Sigmoid colon (tissue), 7 donors: ENCODE data around the gene EDRF1. TPM values are rescaled to one million over a fixed set of nuclear protein-coding genes. Genes with fewer than 3 reads are reported as not detected.

Experiments
- DNase-seq: peaks from one replicate; pipeline ENCODE4 v3.0.0-alpha.2; 2019
- H3K27ac ChIP-seq, 4 donors: fragments of 200-600 bp; sonication (generic); one replicate each; pipeline ENCODE4 v1.5.1; 2016 to 2019; ENCODE audit warnings: mild to moderate bottlenecking in 1 of 4
- H3K27me3 ChIP-seq, 3 donors: fragments of 200-600 bp; sonication (generic); one replicate each; pipeline ENCODE4 v1.5.1; 2019; ENCODE audit warnings: mild to moderate bottlenecking in 1 of 3
- H3K36me3 ChIP-seq, 4 donors: fragments of 200-600 bp; sonication (generic); one replicate each; pipeline ENCODE4 v1.5.1; 2016 to 2019
- H3K4me1 ChIP-seq, 4 donors: fragments of 200-600 bp; sonication (generic); one replicate each; pipeline ENCODE4 v1.5.1; 2017 to 2019
- H3K4me3 ChIP-seq, 4 donors: fragments of 200-600 bp; sonication (generic); one replicate each; pipeline ENCODE4 v1.5.1; 2017 to 2019; ENCODE audit warnings: mild to moderate bottlenecking in 2 of 4, moderate library complexity in 1 of 4
- H3K9me3 ChIP-seq, 4 donors: fragments of 200-600 bp in 3 of 4; sonication (generic) in 3 of 4; one replicate each; pipeline versions ENCODE4 v1.5.1 to v1.6.1; 2013 to 2019
- EP300 ChIP-seq, 4 donors: sonication (generic); formaldehyde crosslinking; IDR thresholded peaks; one replicate each; pipeline ENCODE4 v1.6.1; 2017; ENCODE audit warnings: antibody characterized with exemption in 4 of 4
- POLR2A ChIP-seq, 2 donors: fragments of 450-650 bp; IDR thresholded peaks; one replicate each; pipeline ENCODE4 v1.6.1; 2016; ENCODE audit warnings: antibody characterized with exemption in 2 of 2, mild to moderate bottlenecking in 2 of 2, moderate library complexity in 2 of 2
- POLR2AphosphoS5 ChIP-seq, 4 donors: sonication (generic); formaldehyde crosslinking; IDR thresholded peaks; one replicate each; pipeline ENCODE4 v1.6.1; 2017; ENCODE audit warnings: antibody characterized with exemption in 4 of 4
- WGBS, 2 donors: extraction: QIAGEN DNeasy Blood & Tissue Kit; methylation state at CpG; one replicate each; pipeline ENCODE4 v1.1.7; 2013; 5-methylcytosine and 5-hydroxymethylcytosine counted together
- intact Hi-C: fragments of 100-400 bp; cut with DNase I; formaldehyde crosslinking; loops from one replicate; pipeline ENCODE4 v1.15.1; 2023
- polyA plus RNA-seq, 3 donors: library from polyadenylated mRNA; stranded (reverse); fragments of 200-250 nt; gene quantifications; one replicate each; pipeline ENCODE4 v1.2.3, GENCODE V29; 2013
- total RNA-seq, 4 donors: library from RNA; depleted of rRNA; stranded (reverse); fragments of >200 nt; gene quantifications; one replicate each; pipeline ENCODE4 v1.1.0, GENCODE V29; 2016
- TF ChIP-seq, protein P1 (sequence below), 4 experiments: fragments of 450-650 bp in 3 of 4; fragments of 200-600 bp in 1 of 4; IDR thresholded peaks; one replicate each; pipeline ENCODE4 v1.5.1; 2016 to 2019; ENCODE audit warnings: antibody characterized with exemption in 4 of 4, mild to moderate bottlenecking in 3 of 4, moderate library complexity in 2 of 4
- donor health status: healthy with polysubstance abuse.
- donor health status: Bipolar disorder and iron deficiency.
- donor health status: healthy.

Gene EDRF1
- total and polyA plus RNA-seq, 7 donors, result 3.7 to 20.8 (median 16.1) TPM

DNA sequence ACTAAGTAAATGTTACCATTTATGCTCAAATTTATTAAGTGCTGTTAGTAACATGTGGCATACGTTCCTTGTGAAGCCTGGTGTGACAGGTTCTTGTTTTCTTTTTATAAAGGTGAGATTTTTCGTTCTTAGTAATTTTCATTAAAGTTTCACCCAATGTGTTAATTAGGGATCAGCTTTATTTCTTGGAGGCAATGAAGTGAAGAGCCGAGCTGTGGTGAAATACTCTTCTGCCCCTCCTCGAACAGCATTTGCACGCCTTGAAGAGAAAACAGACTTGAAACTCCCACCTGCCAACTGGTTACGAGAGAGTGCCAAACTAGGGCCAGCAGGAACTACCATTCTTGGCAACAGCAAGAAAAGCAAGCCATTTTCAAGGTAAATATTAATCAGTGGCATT is 1.5 kb downstream of the EDRF1 start:
- 85 to 88% methylated on average over 6 of the region's 6 CpGs for WGBS, 2 donors
- H3K4me1 ChIP-seq, result peaks cover 0 to 21% (median 17%) of the 10 kb centered on the region in 4 donors
- no peak overlapping the region for H3K4me3 ChIP-seq
- no peak overlapping the region for H3K27ac ChIP-seq
- no peaks in the 10 kb centered on the region for H3K9me3 ChIP-seq
- H3K36me3 ChIP-seq, result peaks cover 0 to 47% (median 27%) of the 10 kb centered on the region in 4 donors
- intact Hi-C loops, result loop anchor here (5.0 kb wide), 1 partner anchor 101 kb away; the partner anchor contains the start of genes BCCIP and UROS
- TF ChIP-seq, protein P1, sequence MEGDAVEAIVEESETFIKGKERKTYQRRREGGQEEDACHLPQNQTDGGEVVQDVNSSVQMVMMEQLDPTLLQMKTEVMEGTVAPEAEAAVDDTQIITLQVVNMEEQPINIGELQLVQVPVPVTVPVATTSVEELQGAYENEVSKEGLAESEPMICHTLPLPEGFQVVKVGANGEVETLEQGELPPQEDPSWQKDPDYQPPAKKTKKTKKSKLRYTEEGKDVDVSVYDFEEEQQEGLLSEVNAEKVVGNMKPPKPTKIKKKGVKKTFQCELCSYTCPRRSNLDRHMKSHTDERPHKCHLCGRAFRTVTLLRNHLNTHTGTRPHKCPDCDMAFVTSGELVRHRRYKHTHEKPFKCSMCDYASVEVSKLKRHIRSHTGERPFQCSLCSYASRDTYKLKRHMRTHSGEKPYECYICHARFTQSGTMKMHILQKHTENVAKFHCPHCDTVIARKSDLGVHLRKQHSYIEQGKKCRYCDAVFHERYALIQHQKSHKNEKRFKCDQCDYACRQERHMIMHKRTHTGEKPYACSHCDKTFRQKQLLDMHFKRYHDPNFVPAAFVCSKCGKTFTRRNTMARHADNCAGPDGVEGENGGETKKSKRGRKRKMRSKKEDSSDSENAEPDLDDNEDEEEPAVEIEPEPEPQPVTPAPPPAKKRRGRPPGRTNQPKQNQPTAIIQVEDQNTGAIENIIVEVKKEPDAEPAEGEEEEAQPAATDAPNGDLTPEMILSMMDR (IDR thresholded peaks at IDR 0.05), result no peak
- TF ChIP-seq POLR2AphosphoS5 (IDR thresholded peaks at IDR 0.05), result no peak
- TF ChIP-seq POLR2A (IDR thresholded peaks at IDR 0.05), result no peak
- TF ChIP-seq EP300 (IDR thresholded peaks at IDR 0.05), result no peak
- H3K27me3 ChIP-seq, result no peaks in the 10 kb centered on the region
- no peak for DNase-seq

DNA sequence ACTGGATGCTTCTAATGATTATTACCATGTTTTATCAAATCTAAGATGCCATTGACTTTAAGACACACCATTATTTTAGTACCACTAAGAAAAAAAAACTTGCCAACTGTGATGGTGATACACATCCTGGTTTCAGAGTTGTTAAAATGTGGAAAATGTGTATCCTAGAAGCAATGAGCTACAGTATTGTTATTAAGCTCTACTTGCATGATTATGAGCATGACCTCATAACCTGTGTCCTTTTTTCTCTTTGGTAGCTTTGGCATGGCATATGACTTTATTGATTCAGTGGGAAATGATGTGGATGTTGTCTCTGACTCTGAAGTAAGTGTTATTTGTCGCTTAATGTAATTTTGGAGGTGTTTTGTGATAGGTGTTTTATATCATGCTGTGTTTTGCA is 3.3 kb downstream of the EDRF1 start:
- TF ChIP-seq POLR2A (IDR thresholded peaks at IDR 0.05), result no peak
- TF ChIP-seq, protein P1 (IDR thresholded peaks at IDR 0.05), result no peak
- DNase-seq, result no peak
- no peaks in the 10 kb centered on the region for H3K27me3 ChIP-seq
- whole genome bisulfite sequencing, 2 donors, result 96 to 97% methylated on average over 1 of the region's 1 CpG
- H3K27ac ChIP-seq, result no peak overlapping the region
- no peak overlapping the region for H3K4me3 ChIP-seq
- H3K4me1 ChIP-seq, result peaks cover 0 to 21% (median 17%) of the 10 kb centered on the region in 4 donors
- no peaks in the 10 kb centered on the region for H3K9me3 ChIP-seq
- peaks cover 17 to 65% (median 39%) of the 10 kb centered on the region in 4 donors for H3K36me3 ChIP-seq
- intact Hi-C loops, result loop anchor here (5.0 kb wide), 1 partner anchor 99 kb away; the partner anchor contains the start of genes BCCIP and UROS

- DNase-seq, result no peak
- WGBS, 2 donors, result 28 to 78% methylated on average over 7 of the region's 7 CpGs
- TF ChIP-seq POLR2A (IDR thresholded peaks at IDR 0.05), result no peak
- no peak for TF ChIP-seq POLR2AphosphoS5 (IDR thresholded peaks at IDR 0.05)
- TF ChIP-seq, protein P1 (IDR thresholded peaks at IDR 0.05), result no peak
- no peak for TF ChIP-seq EP300 (IDR thresholded peaks at IDR 0.05)
- no peak overlapping the region for H3K27ac ChIP-seq
- H3K4me3 ChIP-seq, result no peak overlapping the region
- peaks cover 22 to 100% (median 64%) of the 10 kb centered on the region in 4 donors for H3K36me3 ChIP-seq
- H3K9me3 ChIP-seq, result no peaks in the 10 kb centered on the region
- intact Hi-C loops, result no loop called here
- H3K27me3 ChIP-seq, result no peaks in the 10 kb centered on the region
- H3K4me1 ChIP-seq, result no peaks in the 10 kb centered on the region
Measured at GRCh38 chr10:125726914-125727313, 7.4 kb downstream of the EDRF1 start.

DNA sequence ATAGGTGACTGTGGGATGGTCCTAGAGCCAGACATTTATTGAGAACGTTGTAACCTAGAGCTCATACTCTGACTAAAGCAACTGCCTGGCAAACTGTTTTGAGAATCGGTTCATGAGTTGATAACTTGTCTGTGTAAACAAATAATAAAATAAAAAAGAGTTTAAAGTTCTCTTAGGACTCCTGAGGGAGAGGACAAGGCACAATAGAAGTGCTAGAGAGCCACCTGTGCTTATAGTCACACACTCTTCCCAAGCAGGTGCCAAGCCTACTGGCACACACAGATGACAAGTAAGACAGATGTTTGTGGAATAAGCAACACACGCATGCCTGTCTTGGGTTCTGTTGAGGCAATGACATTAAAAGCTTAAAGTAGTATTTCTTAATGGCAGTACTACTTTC is 7.9 kb downstream of the EDRF1 start:
- no peak for TF ChIP-seq POLR2A (IDR thresholded peaks at IDR 0.05)
- TF ChIP-seq, protein P1 (IDR thresholded peaks at IDR 0.05), result no peak
- no peak for TF ChIP-seq POLR2AphosphoS5 (IDR thresholded peaks at IDR 0.05)
- TF ChIP-seq EP300 (IDR thresholded peaks at IDR 0.05), result no peak
- Histone ChIP-seq H3K9me3 (no peaks in the 10 kb centered on the region), H3K27ac (no peak overlapping the region), H3K27me3 (no peaks in the 10 kb centered on the region), H3K36me3 (peaks cover 22 to 100% (median 65%) of the 10 kb centered on the region in 4 donors), H3K4me1 (no peaks in the 10 kb centered on the region), H3K4me3 (no peak overlapping the region)
- no peak for DNase-seq
- intact Hi-C loops, result no loop called here
- 12 to 47% methylated on average over 3 of the region's 3 CpGs for WGBS, 2 donors

DNA sequence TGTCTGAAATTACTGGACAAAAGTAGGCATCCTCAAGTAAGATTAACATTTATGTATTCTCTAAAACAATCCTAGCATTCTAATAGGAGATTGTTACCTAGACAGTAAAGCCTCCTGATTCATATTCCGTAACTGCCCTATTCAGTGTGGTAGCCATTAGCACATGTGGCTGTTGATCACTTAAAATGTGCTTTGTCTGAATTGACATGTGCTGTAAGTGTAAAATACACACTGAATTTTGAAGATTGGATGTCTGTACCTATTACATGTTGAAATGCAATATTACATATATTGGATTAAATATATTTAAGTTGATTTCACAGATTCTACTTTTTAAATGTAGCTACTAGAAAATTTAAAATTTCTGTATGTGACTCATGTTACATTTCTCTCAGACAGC is 14.6 kb downstream of the EDRF1 start:
- H3K4me3 ChIP-seq, result no peak overlapping the region
- no peak for TF ChIP-seq POLR2A (IDR thresholded peaks at IDR 0.05)
- DNase-seq, result no peak
- intact Hi-C loops, result no loop called here
- peaks cover 10 to 100% (median 55%) of the 10 kb centered on the region in 4 donors for H3K36me3 ChIP-seq
- H3K9me3 ChIP-seq, result no peaks in the 10 kb centered on the region
- H3K27me3 ChIP-seq, result no peaks in the 10 kb centered on the region
- 95 to 99% methylated on average over 1 of the region's 1 CpG for WGBS, 2 donors
- no peaks in the 10 kb centered on the region for H3K4me1 ChIP-seq
- H3K27ac ChIP-seq, result no peak overlapping the region
